HG03469 (cell line): Measurements from ENCODE around the gene RPA1.

Source experiments
- ATAC-seq: cut with Tn5 transposase; IDR thresholded peaks from one replicate; pipeline ENCODE4 v1.9.1; 2021; ENCODE audit warnings: mild to moderate bottlenecking, moderate library complexity, moderate number of reproducible peaks; ENCODE audit not compliant: unreplicated experiment

The RPA1 gene

GRCh38 chr17:1939981-1940809, 110.4 kb downstream of the RPA1 start:
- no peak for ATAC-seq

DNA sequence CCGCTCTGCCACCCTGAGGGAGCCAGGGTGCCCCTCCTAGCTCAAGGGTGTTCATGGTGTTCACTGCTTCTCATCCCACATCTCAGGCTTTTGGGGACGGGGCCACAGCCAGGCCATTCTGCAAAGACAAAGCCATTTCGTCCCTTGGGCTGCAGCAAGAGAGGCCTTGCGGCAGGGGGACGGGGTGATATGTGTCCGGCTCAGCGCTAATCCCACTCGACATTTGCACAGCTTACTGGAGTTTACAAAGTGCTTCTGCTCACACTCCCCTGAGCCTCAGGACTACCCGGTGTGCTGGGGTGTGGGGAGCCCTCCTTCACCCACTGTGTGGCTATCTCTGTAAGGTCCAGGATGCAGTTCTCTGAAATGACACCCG, 111.0 kb downstream of the RPA1 start:
- ATAC-seq: no peak

- no peak for ATAC-seq
Observed at GRCh38 chr17:1941272-1942065, 111.7 kb downstream of the RPA1 start.

- ATAC-seq: no peak
Observed at GRCh38 chr17:1942066-1942365, 112.2 kb downstream of the RPA1 start.

GRCh38 chr17:1942666-1943435, 113.0 kb downstream of the RPA1 start:
- no peak for ATAC-seq

DNA sequence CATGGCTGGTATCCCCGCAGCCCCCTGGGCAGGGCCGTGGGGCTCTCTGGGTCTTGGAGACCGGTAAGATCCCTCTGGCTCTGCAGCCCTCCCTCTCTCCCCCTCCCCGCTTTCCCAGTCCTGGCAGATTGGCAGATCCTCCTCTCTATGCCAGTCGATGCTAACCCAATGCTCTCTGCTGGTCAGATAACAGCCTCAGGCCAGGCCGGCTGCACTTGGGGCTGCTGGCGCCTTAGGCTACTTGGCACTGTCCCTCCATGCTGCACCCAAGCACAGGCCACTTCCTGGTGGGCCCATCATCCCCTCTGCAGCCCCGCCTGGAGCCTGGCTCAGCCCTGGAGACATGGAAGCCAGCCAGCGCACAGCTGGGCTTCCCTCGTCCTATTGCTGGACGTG, 113.6 kb downstream of the RPA1 start:
- ATAC-seq: no peak

DNA sequence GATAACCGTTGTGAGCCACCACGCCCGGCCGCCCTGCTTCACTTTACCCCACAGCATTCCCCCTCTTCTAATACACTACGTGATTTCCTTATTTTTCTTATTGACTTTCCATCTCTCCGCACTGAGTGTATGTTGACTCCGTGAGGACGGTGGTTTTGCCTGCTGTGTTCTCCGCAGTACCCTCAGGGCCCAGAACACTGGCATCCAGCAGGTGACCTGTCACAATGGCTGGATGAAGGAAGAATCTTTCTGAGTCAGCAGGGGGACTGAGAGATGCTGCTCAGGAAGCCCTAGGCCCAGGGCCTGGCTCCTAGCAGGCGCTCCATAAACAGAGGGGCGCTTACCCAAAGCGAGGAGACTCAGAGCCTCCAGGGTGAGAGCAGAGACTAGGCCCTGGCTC, 115.8 kb downstream of the RPA1 start:
- no peak for ATAC-seq

- ATAC-seq: no peak
Observed at GRCh38 chr17:1946021-1946932, 116.5 kb downstream of the RPA1 start.

DNA sequence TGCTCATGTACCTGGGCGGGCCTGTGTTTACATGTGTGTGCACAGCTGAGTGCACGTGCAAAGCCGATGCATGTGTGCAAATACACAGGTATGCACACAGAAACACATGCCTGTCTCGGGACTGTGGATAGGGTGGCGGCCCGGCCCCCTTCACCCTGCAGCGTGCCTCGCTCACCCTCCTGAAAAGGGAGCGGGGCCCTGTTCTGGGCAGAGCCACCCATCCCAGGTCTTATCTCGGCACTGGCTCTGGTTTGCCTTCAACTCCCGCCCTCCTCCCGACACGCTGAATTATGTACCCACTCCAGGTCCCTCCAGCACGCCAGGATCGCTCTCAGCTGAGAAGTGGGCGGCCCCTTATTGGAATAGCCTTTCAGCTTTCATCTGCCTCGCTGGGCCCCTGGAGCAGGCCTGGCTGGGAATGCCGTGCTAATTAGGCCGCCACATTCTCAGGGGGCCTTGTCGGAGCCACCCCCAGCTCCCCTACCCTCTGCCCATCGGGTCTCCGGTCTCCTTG, 117.5 kb downstream of the RPA1 start:
- ATAC-seq: no peak

- no peak for ATAC-seq
Observed at GRCh38 chr17:1947743-1948516, 118.1 kb downstream of the RPA1 start.

GRCh38 chr17:1948517-1948825, 118.7 kb downstream of the RPA1 start:
- ATAC-seq: no peak
